Hindlimb muscle (tissue), 1 donor: ENCODE measurements around the gene OR8A1. TPM values are rescaled to one million over a fixed set of nuclear protein-coding genes. Genes with fewer than 3 reads are reported as not detected.
"Not testable (repeated sequence)": the region's sequence is repeated elsewhere in the genome, so short reads cannot be mapped to it uniquely, and the experiment has no call there.

Experiments used
- DNase-seq: peaks from one replicate; pipeline ENCODE4 v3.0.0-alpha.2; 2013
- polyA plus RNA-seq: library from polyadenylated mRNA; unstranded; fragments of 120-200 nt; gene quantifications from one replicate; pipeline ENCODE4 v1.2.1, GENCODE V29; 2013; ENCODE audit not compliant: insufficient read length

Gene OR8A1
- polyA plus RNA-seq, 1 donor, result 0.37 TPM

DNA sequence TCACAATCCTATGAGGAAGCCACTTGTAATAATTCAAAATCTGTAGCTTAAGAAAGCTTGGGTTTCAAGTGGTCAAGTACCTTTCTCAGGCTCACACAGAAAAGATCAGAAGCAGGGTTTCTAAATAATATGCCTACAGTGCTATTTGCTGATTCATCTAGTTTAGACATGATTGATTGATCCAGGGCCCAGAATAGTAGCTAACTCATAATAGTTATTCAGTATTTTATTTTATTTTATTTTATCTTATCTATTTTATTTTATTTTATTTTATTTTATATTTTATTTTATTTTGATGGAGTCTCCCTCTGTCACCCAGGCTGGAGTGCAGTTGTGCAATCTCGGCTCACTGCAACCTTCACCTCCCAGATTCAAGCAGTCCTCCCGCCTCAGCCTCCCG lies 25.5 kb downstream of the OR8A1 start:
- no peak for DNase-seq

DNA sequence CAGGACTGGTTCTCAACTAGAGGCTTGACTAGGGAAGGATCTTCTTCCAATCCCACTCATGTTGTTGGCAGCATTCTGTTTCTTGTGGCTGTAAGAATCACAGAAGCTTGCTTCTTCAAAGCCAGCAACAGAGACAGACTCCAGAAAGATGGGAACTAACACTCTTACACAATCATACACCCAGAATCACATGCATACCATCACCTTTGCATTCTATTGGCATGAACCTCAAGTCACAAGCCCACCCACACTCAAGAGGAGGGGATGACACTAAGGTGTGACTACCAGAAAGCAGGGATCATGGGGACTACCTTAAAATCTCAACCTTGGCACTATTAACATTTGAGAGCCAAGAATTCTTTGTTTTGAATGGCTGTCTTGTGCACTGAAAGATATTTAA lies 27.8 kb downstream of the OR8A1 start:
- no peak for DNase-seq

DNA sequence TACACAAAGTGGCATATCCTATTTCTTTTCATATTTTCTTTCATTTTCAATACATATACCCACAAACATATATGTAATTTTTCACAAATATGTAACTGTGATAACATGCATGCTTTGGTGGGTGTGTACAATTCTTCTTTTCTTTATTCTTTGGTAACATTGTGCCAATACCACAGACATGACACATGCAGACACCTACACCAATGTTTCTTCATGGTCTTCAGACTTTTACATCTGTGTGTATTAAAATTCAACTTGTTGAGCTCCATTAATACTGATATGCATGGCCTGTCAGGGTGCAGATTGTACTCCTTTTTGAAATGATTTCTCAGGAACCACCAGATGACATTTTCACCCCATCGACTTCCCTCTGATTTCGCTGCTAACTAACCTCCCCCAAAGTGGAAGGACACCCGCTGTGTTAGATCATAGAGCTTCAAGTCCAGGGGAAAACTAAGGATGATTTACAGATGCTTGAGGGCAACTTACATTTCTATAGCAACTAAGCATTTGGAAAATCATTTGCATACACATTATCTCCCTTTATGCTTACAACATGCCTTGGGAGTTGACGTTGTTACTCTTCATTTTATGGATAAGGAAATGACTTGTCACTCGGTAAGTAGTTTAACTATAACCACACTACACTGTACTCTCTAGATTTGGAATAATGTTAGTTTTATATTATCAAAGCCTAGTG lies 31.0 kb downstream of the OR8A1 start:
- DNase-seq, result no peak

DNA sequence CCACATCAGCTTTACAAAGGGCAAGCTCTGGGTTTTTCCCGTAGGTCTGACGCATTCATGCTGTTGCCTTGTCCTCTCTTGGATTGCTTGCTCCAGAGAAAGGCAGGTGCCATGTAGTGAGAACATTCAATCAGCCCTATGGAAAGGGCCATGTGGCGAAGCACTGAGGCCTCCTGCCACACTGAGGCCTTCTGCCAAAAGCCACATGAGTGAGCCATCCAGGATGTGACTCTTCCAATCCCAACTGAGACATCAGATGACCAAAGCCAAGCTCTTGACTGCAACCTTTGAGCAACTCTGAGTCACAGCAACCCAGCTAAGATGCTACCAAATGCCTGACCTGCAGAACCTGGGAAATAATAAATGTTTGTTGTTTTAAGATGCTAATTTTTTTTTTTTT lies 32.4 kb downstream of the OR8A1 start:
- DNase-seq, result no peak

DNA sequence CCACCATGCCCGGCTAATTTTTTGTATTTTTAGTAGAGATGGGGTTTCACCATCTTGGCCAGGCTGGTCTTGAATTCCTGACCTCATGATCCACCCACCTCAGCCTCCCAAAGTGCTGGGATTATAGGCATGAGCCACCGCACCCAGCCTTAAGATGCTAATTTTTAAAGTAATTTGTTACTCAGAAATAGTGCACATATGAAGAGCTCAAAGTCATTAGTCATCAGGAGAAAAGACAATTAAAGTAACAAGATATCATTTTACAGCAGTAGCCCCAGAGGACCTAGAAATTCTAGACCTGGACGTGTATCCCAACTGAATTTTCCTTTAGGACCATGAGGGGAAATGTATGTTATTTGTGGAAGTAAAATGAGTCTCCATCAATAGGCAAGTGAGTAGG lies 32.9 kb downstream of the OR8A1 start:
- not testable (repeated sequence) for DNase-seq

DNA sequence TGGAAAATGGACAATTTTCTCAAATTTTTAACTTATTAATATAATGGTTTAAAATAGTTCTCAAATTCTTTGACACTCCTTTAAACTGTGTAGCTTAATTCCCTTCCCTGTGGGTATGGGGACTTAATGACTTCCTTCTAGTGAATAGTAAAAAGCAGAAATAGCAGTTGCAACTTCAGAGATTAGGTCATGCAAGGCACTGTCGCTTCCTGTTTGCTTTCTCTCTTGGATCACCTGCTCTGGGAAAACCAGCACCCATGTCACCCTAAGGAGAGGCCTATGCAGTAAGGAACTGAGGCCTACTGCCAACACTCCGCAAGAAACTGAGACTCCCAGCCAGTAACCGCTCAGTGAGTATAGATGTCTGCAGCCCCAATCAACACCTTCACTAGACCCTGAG lies 35.9 kb downstream of the OR8A1 start:
- no peak for DNase-seq

DNA sequence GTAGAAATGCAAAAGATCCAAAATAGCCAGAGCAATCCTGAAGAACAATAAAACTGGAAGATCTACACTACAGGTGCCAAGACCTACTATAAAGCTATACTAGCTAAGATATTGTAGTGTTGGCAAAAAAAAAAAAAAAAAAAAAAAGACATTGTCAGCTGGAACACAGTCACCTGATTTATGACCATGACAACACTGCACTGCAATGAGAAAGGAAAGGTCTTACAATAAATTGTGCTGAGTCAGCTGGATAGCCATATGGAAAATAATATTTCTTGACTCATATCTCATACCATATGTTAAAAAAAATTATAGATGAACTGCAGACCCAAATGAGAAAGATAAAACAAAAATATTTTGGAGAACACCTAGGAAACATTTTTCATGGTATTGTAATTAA lies 38.4 kb downstream of the OR8A1 start:
- DNase-seq, result no peak

DNA sequence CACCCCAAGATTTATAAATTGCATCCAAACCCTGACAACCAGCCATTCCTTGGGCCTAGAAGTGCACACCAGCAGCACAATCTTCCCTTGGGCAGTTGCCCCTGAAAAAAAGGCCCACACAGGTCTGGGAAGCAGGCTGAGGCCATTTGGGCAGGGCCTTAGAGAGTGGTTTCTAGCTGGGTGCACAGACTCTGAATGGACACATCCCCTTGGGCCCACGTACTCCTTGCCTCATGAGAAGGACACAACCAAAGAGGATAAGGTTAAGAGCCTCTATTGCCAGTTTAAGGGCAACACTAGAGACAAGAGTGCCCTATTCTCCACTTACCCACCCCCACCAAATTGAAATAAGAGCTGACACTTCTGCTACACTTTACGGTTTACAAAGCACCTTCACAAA lies 40.5 kb downstream of the OR8A1 start:
- DNase-seq, result no peak

DNA sequence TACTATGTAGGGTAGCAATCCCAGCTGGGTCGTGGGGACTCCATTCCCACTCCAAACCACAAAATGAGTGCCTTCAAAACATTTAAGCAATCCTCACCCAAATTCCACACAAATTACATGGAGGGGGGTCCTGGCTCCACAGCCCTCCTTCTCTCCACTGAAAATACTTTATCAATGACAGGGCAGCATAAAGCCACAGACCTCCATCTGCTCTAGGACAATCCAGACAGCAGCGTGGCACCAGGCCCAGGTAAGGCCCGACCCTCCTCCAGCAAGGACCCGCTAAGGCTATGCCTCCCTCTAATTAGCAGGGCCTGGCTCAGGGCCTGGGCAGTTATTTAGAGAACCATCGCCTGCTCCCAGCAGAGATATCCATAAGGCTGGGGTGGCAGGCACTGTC lies 41.3 kb downstream of the OR8A1 start, which contains the start of gene PANX3:
Gene PANX3, plus strand, starts transcription at position 365 of the 400 bp plus-strand sequence. CDS start 129 bp downstream, outside the sequence.
- no peak for DNase-seq

DNA sequence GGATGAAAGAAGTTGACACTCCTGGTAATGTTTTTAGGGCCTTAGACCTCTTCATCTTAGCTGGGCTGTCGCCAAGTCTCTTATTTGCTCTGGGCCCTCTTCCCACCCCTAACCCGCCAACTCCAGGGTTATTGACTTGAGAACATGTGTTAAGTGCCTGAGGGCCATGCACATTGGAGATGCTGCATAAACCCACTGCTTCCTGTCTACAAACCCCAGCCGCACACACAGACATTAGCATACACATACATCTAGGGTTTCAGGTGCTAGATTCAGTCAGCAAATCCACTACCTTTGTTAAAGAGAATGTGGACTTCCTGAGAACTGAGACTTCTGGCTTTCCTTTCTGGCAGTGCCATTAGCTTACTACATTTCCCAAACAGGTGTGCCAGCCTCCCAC lies 42.2 kb downstream of the OR8A1 start:
- DNase-seq, result no peak

DNA sequence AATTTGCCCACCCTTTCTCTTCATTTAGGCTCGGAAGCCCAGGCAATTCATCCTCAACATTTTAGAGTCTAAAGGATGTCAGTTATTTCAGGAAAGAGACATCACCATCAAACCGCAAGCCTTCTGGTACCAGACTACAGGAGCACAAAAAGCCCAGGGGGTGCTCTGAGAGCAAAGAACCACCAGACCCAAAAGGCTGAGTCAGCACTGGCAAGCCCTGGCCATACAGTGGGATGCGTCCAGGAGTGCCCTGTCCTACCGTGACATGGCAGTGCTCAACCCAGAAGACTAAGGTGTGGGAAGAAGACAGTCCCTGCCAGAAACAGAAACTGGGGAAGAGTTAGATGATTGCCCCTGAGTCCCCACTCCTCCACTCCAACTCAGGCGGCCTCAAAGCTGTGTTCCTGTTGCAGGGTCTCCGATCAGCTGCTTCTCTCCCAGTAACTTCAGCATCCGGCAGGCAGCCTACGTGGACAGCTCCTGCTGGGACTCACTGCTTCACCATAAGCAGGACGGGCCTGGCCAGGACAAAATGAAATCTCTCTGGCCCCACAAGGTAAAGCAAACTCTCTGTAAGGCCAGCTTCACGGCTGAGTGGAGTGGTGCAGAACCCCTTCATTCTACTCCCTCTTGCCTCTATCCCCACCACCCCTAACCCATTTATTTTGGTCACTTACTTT lies 42.9 kb downstream of the OR8A1 start:
- peak; percentile 4 for DNase-seq

DNA sequence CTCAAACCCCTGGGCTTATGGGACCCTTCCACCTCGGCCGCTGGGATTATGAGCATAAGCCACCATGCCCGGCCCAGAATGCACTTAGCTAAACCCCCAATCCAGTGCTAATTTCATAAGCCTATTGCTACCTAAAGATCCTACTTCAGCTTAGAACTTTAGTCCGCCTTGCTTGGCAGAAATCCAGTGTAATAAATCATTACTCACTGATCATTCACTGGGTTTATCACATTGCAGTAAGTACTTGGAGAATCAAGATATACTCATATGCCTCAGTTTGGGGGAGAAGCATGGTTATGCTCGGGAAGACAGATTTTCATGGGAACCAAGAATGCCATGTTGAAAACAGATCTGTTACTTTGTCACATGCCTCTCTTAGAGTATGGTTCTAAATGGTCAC lies 49.1 kb downstream of the OR8A1 start:
- DNase-seq, result no peak

Other genes starting within 250 kb of the OR8A1 start
- gene OR8D2, start 249.8 kb upstream of the OR8A1 start, polyA plus RNA-seq, result not detected
- gene OR8B2, start 185.5 kb upstream of the OR8A1 start, polyA plus RNA-seq, result not detected
- gene OR8B3, start 171.0 kb upstream of the OR8A1 start, polyA plus RNA-seq, result not detected
- gene OR8B4, start 145.1 kb upstream of the OR8A1 start, polyA plus RNA-seq, result not detected
- gene OR8B8, start 124.3 kb upstream of the OR8A1 start, polyA plus RNA-seq, result not detected
- not detected for gene OR8B12, start 26.3 kb upstream of the OR8A1 start, polyA plus RNA-seq
- gene PANX3, start 41.4 kb downstream of the OR8A1 start, polyA plus RNA-seq, result not detected
- 23.1 TPM for gene TBRG1, start 52.9 kb downstream of the OR8A1 start, polyA plus RNA-seq
- gene SIAE, start 103.7 kb downstream of the OR8A1 start, polyA plus RNA-seq, result 8.9 TPM
- gene SPA17, start 103.9 kb downstream of the OR8A1 start, polyA plus RNA-seq, result 2.1 TPM
- gene NRGN, start 169.9 kb downstream of the OR8A1 start, polyA plus RNA-seq, result 5.3 TPM
- 1.0 TPM for gene VSIG2, start 182.3 kb downstream of the OR8A1 start, polyA plus RNA-seq
- gene ESAM, start 192.3 kb downstream of the OR8A1 start, polyA plus RNA-seq, result 65.1 TPM
- gene MSANTD2, start 230.4 kb downstream of the OR8A1 start, polyA plus RNA-seq, result 15.9 TPM